Ovary (tissue), 9 donors: ENCODE measurements around the gene PRXL2B. TPM values are rescaled to one million over a fixed set of nuclear protein-coding genes. Genes with fewer than 3 reads are reported as not detected.

ENCODE experiments used
- DNase-seq, 5 donors: peaks; one replicate each; pipeline ENCODE4 v3.0.0-alpha.2; 2019 to 2020
- H3K27ac ChIP-seq, 2 donors: fragments of 200-600 bp; one replicate each; pipeline versions ENCODE4 v1.5.1 to v1.8.0; 2019 to 2022
- H3K27me3 ChIP-seq: fragments of 200-600 bp; one replicate; pipeline ENCODE4 v1.8.0; 2022
- H3K36me3 ChIP-seq: fragments of 200-600 bp; sonication (generic); one replicate; pipeline ENCODE4 v1.5.1; 2019
- H3K4me1 ChIP-seq: one replicate; pipeline ENCODE4 v1.8.1; 2013; ENCODE audit warnings: mild to moderate bottlenecking, moderate library complexity; ENCODE audit not compliant: insufficient read depth
- H3K4me3 ChIP-seq: fragments of 200-600 bp; sonication (generic); one replicate; pipeline ENCODE4 v1.5.1; 2017
- H3K9me3 ChIP-seq, 2 donors: fragments of 200-600 bp in 1 of 2; sonication (generic) in 1 of 2; one replicate each; pipeline versions ENCODE4 v1.5.1 to v1.8.1; 2013 to 2019; ENCODE audit warnings: mild to moderate bottlenecking in 1 of 2, moderate library complexity in 1 of 2
- EP300 ChIP-seq: sonication (generic); formaldehyde crosslinking; IDR thresholded peaks from one replicate; pipeline ENCODE4 v1.6.1; 2017; ENCODE audit warnings: antibody characterized with exemption
- POLR2A ChIP-seq: fragments of 450-650 bp; IDR thresholded peaks from one replicate; pipeline ENCODE4 v1.6.1; 2017; ENCODE audit warnings: antibody characterized with exemption, mild to moderate bottlenecking, moderate library complexity
- WGBS, 3 donors: extraction: QIAGEN DNeasy Blood & Tissue Kit in 1 of 3; methylation state at CpG; one replicate each; pipeline versions ENCODE4 v1.1.5 to v1.1.7; 2013 to 2017; 5-methylcytosine and 5-hydroxymethylcytosine counted together
- intact Hi-C, 4 donors: fragments of 100-400 bp; cut with DNase I; formaldehyde crosslinking; loops; one replicate each; pipeline versions ENCODE4 v1.11.0 to v1.15.1; 2022 to 2023
- polyA plus RNA-seq, 2 donors: library from polyadenylated mRNA; stranded (reverse); fragments of 200-250 nt in 1 of 2; fragments of 350-450 nt in 1 of 2; fragmentation: Illumina TruSeq in 1 of 2; extraction: RNeasy Lipid Tissue Mini Kit (QIAGEN cat#74804) in 1 of 2; gene quantifications; one replicate each; pipeline ENCODE4 v1.2.3, GENCODE V29; 2013 to 2014
- total RNA-seq, 7 donors: library from RNA; depleted of rRNA in 2 of 7; stranded (reverse); fragments of >200 nt in 2 of 7; fragmentation: NEBNext Ultra II Directional in 3 of 7; extraction: Animal tissue kit (Norgen Biotek cat#: 25700) in 3 of 7; gene quantifications; one replicate each; pipeline versions ENCODE4 v1.1.0 to v1.2.4, GENCODE V29; 2016 to 2023
- TF ChIP-seq, protein P1 (sequence below), 3 donors: fragments of 450-650 bp in 2 of 3; fragments of 200-600 bp in 1 of 3; IDR thresholded peaks; one replicate each; pipeline versions ENCODE4 v1.5.1 to v1.8.0; 2016 to 2022; ENCODE audit warnings: antibody characterized with exemption in 3 of 3, mild to moderate bottlenecking in 1 of 3
- donor health status: DM: no; HTN: no; CAD: no; lungs with moderate emphysema.
- donor health status: DM: no; HTN: no; CAD: no.
- donor health status: Bipolar disorder and iron deficiency.
- donor health status: DM: yes; HTN: yes; CAD: no.
- donor health status: DM: no; HTN: no; CAD: no.
- donor health status: DM: yes; HTN: yes; CAD: no.

Gene PRXL2B
- total and polyA plus RNA-seq, 9 donors, result 3.2 to 34.1 (median 14.7) TPM

DNA sequence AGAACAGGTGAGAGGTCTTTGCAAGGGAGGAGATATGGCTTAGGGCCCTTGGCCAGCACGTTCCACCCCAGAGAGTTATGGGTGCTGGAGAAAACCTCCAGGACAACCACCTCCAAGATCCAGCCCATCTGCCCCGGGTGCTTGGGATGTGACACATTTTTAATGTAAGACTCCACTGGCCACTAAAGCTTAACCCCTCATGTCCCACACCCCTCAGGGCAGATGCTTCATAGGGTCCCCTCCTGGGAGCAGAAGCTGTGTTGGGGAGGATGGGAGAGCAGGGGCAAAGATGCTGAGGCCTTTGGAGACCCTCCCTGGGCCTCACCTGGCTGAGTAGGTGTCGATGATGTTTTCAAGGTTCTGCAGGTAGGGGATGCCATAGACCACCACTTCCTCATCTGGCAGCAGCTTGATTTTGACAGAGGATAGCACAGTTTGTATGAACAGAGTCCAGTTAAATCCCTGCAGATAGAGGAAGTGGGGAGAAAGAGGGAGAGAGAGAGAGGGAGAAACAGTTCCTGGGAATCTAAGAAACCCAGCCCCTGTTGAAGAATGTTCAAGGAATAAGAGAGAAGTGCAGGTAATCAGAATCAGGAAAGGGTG lies 11.9 kb downstream of the PRXL2B start:
- Histone ChIP-seq H3K27me3 (no peaks in the 10 kb centered on the region), H3K9me3 (no peaks in the 10 kb centered on the region), H3K4me1 (peaks cover 3% of the 10 kb centered on the region), H3K27ac (no peak overlapping the region), H3K36me3 (no peaks in the 10 kb centered on the region), H3K4me3 (no peak overlapping the region)
- intact Hi-C loops, result no loop called here
- WGBS, 3 donors, result 65 to 85% (median 77%) methylated on average over 3 of the region's 3 CpGs
- no peak for DNase-seq
- TF ChIP-seq EP300 (no peak), POLR2A (no peak)
- TF ChIP-seq, protein P1, sequence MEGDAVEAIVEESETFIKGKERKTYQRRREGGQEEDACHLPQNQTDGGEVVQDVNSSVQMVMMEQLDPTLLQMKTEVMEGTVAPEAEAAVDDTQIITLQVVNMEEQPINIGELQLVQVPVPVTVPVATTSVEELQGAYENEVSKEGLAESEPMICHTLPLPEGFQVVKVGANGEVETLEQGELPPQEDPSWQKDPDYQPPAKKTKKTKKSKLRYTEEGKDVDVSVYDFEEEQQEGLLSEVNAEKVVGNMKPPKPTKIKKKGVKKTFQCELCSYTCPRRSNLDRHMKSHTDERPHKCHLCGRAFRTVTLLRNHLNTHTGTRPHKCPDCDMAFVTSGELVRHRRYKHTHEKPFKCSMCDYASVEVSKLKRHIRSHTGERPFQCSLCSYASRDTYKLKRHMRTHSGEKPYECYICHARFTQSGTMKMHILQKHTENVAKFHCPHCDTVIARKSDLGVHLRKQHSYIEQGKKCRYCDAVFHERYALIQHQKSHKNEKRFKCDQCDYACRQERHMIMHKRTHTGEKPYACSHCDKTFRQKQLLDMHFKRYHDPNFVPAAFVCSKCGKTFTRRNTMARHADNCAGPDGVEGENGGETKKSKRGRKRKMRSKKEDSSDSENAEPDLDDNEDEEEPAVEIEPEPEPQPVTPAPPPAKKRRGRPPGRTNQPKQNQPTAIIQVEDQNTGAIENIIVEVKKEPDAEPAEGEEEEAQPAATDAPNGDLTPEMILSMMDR (IDR thresholded peaks at IDR 0.05), result no peak

GRCh38 chr1:2601721-2602303 lies 15.2 kb downstream of the PRXL2B start:
- no peaks in the 10 kb centered on the region for H3K9me3 ChIP-seq
- WGBS, 3 donors, result 83 to 89% (median 87%) methylated on average over 18 of the region's 18 CpGs
- intact Hi-C loops, result no loop called here
- no peaks in the 10 kb centered on the region for H3K36me3 ChIP-seq
- H3K27me3 ChIP-seq, result no peaks in the 10 kb centered on the region
- no peak overlapping the region for H3K4me3 ChIP-seq
- no peak overlapping the region for H3K27ac ChIP-seq
- no peaks in the 10 kb centered on the region for H3K4me1 ChIP-seq
- TF ChIP-seq EP300 (no peak), POLR2A (no peak)
- TF ChIP-seq, protein P1 (IDR thresholded peaks at IDR 0.05), result no peak
- no peak for DNase-seq

DNA sequence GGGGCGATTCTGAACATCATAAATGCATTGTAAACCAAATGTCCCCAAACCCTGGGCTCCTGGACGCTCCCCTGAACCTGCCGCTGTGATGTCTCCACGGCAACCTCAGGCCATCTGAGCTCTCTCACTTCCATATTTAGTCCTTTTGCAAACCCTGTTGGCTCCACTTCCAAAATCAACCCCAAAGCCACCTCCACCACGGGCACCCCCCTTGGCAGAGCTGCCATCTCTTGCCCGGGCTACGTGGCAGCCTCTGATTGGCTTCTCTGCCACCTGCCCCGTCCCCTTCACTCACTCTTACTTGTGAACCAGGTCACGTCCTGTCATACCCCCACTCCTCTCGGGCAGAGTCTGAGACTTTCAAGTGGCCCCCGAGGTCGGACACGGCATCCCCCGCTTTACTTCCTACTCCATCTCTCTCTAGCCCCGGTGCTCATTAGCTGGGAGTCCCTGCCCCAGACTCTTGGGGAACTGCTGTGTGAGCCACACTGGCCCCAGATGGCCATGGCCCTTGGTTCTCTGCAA lies 15.8 kb downstream of the PRXL2B start:
- no peak overlapping the region for H3K27ac ChIP-seq
- H3K27me3 ChIP-seq, result no peaks in the 10 kb centered on the region
- intact Hi-C loops, result no loop called here
- H3K9me3 ChIP-seq, result no peaks in the 10 kb centered on the region
- 74 to 81% (median 76%) methylated on average over 15 of the region's 15 CpGs for WGBS, 3 donors
- DNase-seq, result no peak
- TF ChIP-seq EP300 (no peak), POLR2A (no peak)
- TF ChIP-seq, protein P1 (IDR thresholded peaks at IDR 0.05), result no peak
- H3K4me1 ChIP-seq, result no peaks in the 10 kb centered on the region
- H3K36me3 ChIP-seq, result no peaks in the 10 kb centered on the region
- H3K4me3 ChIP-seq, result no peak overlapping the region

- Histone ChIP-seq H3K9me3 (no peaks in the 10 kb centered on the region), H3K27me3 (no peaks in the 10 kb centered on the region), H3K4me3 (no peak overlapping the region), H3K36me3 (no peaks in the 10 kb centered on the region), H3K4me1 (no peaks in the 10 kb centered on the region), H3K27ac (no peak overlapping the region)
- TF ChIP-seq EP300 (no peak), POLR2A (no peak)
- TF ChIP-seq, protein P1 (IDR thresholded peaks at IDR 0.05), result no peak
- intact Hi-C loops, result no loop called here
- DNase-seq, result no peak
- WGBS, 3 donors, result 69 to 80% (median 76%) methylated on average over 18 of the region's 18 CpGs
Observed at GRCh38 chr1:2602866-2603520, 16.4 kb downstream of the PRXL2B start.
